OCI-LY1 (cell line): ENCODE results near the gene PARD3.

ENCODE experiments used
- CTCF ChIP-seq: fragments of 200-600 bp; sonication (generic), shearing (Covaris generic); IDR thresholded peaks from 2 replicates; pipeline ENCODE4 v1.5.1; 2017; ENCODE audit warnings: mild to moderate bottlenecking, antibody characterized with exemption, low read length, moderate library complexity, mixed read lengths
- EZH2 ChIP-seq: fragments of 200-600 bp; sonication (generic), shearing (Covaris generic); IDR thresholded peaks from 2 replicates; pipeline ENCODE4 v1.8.0; 2017; ENCODE audit warnings: borderline replicate concordance, mixed run types, mild to moderate bottlenecking, antibody characterized with exemption, low read length, moderate library complexity, mixed read lengths

GRCh38 chr10:34156781-34157425, 658.2 kb downstream of the PARD3 start:
- TF ChIP-seq CTCF (no peak), EZH2 (no peak)
